RPMI8226 (cell line): ENCODE measurements around the gene CGB2.

ENCODE experiments used
- DNase-seq: peaks from one replicate; pipeline ENCODE4 v3.0.0-alpha.2; 2015

CGB2 gene

DNA sequence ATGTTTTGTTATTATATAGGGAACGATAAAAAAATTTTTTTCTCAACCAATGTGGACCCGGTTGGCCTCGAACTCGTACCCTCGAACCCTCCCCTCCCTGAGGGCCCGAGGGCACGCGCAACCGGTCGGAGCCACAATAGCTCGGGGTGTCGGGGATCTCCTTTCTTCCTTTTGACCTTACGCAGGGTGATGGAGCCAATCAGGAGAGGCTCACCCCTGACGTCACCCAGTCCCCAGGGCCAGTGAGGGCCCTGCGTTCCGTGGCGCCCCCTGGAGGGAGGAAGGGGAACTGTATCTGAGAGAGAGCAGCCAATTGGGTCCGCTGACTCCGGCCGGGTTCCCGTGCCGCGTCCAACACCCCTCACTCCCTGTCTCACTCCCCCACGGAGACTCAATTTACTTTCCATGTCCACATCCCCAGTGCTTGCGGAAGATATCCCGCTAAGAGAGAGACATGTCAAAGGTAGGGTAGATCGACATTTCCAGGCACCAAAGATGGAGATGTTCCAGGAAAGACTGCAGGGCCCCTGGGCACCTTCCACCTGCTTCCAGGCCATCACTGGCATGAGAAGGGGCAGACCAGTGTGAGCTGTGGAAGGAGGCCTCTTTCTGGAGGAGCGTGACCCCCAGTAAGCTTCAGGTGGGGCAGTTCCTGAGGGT is at the start of gene CGB2:
Gene CGB2 (plus strand): TSS at position 249 of the 660 bp plus-strand sequence. CDS start 206 bp downstream, at position 455.
- peak; percentile 40 for DNase-seq

DNA sequence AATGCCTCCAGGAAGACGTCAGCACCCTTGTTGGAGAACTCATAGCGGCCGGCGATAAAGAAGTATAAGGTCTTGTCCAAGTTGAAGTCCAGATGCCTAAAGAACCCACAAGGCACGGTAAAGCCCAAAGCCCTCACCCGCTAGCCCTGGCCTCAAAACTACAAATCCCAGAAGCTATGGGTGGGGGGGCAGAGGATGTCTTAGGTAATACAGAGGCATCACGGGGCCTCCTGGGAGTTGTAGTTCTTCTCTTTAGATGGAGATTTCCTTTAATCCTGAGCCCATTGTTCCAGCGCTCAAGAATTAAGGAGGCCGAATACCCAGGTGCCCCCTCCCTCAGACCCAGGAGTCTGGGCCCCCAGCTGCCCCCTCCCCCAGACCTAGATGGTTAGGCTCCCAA is 49.4 kb upstream of the CGB2 start:
- no peak for DNase-seq

DNA sequence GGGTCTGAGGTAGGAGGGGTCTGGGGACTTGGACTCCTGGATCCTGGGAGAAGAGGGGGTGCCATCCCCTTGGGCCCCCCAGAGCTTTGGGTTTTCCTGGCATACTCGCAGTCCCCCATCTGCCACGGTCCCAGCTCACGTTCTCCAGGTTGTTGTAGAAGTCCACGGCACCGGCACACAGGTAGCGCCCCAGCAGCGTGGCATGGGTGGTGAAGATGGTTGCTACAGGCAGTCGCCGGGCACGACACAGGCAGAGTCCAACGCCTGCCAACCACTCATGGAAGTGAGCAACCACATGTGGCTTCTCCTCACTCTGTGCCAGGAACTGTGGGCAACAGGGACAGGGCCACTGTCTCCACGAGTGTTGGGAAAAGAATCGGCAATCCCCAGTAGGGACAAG is 46.0 kb upstream of the CGB2 start:
- DNase-seq, result no peak

DNA sequence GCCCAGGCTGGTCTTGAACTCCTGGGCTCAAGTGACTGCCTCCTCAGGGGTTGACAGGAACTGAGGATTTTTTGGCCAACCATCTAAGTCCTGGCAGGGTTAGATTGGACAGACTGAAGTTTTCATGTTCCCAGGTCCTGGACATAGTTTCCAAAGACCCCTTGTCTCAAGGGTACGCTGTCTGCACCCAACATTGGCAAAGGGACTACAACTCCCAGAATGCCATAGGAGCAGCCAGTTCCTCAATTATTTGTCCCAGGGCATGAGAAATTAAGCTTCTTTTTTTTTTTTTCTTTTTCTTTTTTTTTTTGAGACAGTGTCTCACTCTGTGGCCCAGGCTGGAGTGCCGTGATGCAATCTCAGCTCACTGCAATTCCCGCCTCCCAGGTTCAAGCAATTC is 45.5 kb upstream of the CGB2 start:
- DNase-seq, result no peak

DNA sequence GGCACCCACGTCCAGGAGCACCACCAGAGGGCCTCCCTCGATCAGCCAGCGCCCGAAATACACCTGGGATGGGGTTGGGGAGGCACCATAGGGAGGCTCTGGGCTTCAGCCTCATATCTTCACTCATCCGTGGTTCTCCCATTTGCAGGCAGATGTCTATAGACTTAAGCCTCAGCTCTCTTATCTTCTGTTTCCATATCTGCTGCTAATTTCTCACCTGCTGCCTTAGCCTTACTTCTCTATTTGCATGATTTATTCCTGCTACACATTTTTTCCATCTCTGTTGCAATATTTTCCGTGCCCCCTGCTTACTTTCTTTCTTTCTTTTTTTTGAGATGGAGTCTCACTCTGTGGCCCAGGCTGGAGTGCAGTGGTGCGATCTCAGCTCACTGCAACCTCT is 44.4 kb upstream of the CGB2 start:
- DNase-seq, result no peak

DNA sequence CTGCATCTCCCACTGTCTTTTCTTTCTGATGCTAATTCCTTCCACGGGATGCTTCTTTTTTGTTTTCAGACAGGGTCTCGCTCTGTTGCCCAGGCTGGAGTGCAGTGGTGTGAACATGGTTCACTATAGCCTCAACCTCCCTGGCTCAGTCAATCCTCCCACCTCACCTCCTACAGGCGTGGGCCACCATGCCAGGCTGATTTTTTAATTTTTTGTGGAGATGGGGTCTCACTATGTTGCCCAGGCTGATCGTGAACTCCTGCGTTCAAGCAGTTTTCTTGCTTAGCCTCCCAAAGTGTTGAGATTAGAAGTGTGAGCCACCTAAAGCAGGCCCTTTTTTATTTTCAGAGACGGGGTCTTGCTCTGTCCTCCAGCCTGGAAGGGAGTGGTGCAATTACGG is 43.4 kb upstream of the CGB2 start:
- no peak for DNase-seq

DNA sequence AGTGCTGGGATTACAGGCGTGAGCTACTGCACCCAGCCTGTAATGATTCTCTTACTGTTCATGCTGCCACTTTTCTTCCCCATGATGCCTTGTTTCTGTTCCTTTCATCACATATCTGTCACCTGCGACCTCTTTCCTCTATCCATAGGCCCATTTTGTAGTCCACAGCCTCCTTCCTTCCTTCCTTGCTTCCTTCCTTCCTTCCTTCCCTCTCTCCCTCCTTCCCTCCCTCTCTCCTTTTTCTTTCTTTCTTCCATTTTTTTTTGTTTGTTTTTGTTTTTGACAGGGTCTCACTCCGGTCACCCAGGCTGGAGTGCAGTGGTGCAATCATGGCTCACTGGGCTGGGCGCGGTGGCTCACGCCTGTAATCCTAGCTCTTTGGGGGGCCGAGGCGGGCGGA is 42.8 kb upstream of the CGB2 start:
- no peak for DNase-seq

DNA sequence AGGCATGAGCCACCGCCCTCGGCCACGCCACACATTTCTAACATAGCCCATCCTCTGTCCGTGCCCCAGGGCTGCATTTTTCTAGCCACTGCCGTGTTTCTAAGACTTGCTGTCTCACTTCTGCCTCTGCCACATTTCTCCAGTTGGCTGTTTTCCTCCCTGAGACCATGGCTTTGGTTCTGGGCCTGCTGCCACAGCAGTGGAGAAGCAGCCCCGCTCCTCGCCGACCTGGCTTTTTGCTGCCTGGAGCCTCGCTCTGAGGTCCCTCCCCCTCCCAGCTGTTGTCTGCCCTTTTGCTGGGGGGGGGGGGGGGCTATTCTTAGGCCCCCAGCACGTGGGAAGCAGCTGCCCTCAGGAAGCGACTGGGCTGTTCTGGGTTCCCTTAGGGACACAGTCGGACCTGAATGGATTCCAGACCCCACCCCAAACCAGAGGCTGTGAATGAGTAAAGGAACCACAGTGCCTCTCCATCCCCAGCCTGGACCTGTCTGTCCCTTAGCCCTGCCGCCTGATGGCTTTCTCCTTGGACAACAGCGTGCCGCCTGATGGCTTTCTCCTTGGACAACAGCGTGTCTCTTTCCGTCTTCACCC is 41.9 kb upstream of the CGB2 start:
- DNase-seq, result no peak

DNA sequence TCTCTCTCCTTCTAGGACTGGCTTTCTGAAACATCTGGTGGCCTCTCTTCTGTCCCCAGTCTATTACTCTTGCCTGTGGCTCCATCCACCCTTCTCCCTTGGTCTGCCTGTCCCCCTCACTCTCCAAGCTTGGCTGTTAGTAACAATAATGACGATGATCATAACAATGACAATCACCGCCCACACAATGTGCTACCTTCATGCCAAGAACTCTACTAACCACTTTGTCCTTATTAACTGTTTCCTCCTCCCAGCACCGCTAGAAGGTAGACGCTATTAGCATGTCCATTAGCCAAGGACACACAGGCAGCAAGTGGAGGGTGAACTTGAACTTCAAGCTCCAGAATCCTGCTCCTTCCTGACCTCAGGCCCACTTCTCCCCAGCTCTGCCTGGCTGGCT is 41.3 kb upstream of the CGB2 start:
- DNase-seq, result no peak

DNA sequence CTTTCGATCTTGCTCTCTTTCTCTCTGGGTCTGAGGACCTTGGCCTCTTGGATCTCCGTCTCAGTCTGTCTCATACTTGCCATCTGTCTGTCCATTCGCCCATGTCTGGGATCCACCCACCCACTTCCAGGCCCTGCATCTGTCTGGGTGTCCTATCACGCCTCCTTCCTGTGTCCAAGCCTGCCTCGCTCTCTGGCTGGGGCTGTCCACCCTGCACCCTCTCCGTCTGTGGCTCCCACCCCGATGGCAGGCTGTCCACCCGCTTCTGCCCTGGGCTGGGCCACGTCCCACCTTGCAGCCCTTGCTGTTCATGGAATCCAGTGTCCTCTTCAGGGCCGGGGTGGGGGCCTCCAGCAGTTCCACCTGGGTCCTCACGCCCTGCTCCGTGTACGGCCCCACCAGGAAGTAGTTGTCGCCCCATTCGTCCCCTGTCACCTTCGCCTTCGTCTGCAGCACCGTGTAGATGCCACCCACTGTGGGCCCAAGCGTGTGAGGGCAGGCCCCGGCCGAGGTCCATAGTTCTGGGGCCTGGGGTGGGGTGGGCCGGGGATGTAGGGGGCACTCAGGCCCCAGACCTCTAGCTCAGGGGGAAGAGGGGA is 40.6 kb upstream of the CGB2 start:
- no peak for DNase-seq

DNA sequence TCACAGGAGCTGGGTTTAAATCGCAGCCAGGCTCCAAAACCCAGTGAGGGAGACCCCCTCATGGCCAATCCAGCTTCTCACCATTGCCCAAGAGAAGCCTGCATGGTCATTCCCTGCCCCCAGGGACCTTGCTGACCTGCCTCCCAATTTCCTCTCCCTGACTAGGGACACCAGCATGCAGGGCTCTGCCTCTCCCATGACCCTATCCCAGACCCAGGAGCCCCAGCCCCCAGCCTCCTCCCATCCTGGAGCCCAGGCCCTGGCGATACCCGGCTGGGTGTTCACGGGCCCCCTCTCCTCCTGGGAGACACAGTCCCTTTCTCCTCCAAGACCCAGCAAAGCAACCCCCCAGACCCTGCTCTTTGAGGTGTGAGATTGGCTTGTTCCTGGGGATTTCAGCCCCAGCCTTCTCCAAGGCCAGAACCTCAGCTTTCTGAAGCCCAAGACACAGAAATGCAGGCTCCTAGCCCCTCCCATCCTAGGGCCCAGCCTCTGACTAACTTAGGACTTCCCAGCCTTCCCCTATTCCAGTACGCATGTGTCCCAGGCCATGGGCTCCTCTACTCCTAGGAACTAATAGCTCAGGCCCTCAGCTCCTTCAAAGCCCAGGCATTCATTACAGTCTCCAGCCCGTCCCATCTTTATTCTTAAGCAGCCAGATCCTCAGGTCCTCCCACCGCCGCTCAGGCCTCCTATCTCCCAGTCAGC is 39.7 kb upstream of the CGB2 start:
- no peak for DNase-seq

DNA sequence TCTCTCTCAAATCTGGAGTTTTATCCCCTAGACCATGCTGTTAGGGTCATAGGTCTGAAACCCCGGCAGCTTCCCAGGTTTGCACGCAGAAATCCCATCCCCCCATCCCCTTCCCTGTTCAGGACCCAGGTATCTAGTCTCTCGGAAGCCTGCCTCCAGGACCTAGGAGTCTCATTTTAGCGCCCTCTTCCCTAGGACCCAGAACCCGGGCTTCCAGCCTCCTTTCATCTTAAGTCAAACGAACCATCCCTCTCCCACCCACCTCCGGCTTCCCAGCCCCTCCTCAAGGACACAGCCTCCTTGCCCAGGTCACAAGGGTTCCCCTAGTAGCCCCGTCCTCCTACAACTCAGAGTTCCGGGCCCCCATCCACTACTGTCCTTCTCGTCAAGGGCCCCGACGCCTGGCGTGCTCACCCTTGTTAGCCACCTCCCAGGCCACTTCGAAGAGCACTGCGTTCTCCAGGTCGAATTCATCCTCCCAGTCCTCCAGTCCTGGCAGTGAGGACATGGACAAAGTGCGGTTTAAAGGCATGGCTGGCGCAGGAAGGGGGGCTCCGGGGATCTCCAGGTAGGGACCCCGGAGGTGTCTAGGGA is 39.0 kb upstream of the CGB2 start:
- DNase-seq, result no peak

DNA sequence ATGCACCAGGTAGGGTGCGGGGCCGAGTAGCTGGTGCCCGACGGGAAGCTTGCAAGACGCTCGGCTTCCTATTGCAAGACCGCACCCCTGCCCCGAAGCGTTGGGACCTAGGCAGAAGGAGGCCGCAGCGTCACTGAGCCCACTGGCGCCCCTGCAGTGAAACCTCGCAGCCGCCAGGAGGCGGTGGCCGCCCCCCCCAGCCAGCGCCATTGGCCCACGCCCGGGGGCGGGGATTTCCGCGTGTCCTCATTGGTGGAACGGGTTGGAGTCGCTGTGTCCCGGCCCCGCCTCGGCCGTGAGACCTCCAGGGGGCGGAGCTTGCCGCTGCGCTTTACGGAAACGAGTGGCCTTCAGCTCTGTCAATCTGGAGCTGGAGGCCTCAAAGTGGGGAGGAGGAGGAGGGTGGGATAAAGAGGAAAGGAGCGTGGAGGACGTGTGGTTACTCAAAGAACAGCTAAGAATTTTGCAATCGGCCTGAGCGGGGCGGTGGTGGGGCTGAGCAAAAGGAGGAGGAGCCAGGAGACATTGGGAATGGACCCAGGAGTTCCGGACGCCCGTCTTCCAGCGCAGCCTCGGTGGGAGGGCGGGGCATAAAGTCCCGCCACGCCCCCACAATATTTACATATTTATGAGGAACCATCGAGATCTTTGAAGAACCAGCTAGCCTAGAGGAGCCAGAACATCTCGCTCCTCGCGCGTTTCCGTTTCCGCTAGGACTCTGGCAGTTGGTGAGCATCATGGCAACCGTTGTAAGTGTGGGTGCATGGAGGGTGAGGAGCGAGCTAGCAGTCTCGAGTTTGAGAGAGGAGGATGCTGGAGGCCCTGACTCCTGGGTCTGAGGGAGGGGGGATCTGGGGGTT is 38.3 kb upstream of the CGB2 start, which contains the start of the genes GYS1 and RUVBL2:
Gene GYS1 (minus strand): TSS at position 135 of the 860 bp plus-strand sequence. CDS start 197 bp downstream, outside the sequence.
Gene RUVBL2 (plus strand): TSS at position 713 of the 860 bp plus-strand sequence. CDS start 25 bp downstream, at position 738.
- peak; percentile 98 for DNase-seq

DNA sequence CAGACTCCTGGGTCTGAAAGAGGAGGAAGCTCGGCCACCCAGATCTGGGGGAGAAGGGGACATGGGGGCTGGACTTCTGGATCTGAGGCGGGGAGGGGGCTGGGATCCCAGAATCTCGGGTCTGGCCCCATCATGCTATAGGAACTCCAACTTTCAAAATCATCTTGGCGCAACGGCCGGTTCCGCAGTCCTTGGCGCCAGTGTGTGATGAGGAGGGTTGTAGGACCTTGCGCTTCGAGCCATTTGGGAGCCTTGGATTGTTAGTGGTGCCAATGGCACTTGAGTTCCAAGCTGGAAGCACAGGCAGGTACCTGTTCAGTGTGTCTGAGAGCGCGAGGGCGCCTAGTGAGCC is 37.7 kb upstream of the CGB2 start:
- no peak for DNase-seq

DNA sequence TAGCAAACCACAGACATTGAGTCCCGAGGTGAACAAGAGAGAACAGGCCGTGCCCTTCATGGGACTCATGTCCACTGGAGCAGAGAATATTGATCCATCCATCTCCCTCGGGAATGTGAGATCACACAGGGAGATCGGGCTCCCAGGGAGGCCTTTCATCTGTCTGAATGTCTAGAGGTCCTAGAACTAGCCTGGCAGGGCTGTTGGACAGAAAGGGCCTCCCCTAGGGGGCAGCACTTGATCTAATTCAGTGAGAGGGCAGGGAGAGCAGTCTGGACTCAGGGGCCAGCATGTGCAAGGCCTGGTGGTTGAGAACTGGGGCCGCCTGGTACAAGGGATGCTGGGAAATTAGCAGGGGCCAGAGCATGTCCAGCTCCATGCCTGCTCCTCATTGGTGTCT is 33.7 kb upstream of the CGB2 start:
- peak; percentile 46 for DNase-seq

DNA sequence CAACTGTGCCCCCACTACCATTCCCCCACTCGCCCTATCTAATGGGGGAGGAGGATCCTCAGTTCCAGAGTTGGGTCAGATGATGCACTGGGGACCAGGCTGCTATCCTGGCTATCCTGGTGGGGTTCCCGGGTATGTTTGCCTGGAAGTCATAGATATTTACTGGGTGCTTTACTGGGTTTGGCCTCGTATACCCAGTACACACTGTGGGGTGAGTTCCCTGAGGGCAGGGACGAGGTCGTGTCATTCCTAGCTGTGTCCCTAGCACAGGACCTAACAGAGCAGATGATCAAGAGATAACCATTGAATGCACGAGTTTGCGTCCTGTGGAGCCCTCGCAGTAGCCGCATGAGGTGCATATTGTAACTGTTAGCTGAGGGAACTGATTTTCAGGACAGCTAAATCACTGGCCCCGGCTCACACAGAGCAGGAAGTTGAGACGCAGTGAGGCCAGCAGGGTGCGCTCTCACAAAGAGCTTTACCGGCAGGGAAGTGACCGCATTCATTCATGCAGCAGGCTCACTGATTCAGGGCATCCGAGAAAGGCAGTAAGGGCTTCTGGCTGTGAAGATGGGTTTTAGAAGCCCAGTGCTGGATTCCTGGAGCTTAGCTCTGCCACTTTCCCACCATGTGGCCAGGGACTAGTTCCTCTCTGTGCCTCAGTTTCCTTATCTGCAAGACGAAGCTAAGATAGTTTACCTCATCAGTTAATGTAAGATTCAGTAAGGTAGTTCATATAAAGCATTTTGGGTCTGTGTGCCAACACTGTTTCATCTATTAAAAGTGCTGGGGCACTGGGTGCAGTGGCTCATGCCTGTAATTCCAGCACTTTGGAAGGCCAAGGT is 32.0 kb upstream of the CGB2 start:
- peak; percentile 37 for DNase-seq

DNA sequence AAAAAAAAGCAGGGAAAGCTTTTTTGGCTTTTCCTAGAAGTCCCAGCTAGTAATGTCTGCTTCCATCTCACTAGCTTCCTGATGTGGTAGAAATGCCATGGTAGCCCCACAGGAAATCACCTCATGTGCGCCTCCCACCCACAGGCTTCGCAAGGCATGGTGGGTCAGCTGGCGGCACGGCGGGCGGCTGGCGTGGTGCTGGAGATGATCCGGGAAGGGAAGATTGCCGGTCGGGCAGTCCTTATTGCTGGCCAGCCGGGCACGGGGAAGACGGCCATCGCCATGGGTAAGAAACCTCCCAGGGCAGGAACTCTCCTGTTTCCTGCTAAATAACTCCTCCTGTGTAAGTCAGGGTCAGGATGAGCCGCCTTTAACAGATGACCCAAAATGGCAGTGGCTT is 27.6 kb upstream of the CGB2 start:
- no peak for DNase-seq

DNA sequence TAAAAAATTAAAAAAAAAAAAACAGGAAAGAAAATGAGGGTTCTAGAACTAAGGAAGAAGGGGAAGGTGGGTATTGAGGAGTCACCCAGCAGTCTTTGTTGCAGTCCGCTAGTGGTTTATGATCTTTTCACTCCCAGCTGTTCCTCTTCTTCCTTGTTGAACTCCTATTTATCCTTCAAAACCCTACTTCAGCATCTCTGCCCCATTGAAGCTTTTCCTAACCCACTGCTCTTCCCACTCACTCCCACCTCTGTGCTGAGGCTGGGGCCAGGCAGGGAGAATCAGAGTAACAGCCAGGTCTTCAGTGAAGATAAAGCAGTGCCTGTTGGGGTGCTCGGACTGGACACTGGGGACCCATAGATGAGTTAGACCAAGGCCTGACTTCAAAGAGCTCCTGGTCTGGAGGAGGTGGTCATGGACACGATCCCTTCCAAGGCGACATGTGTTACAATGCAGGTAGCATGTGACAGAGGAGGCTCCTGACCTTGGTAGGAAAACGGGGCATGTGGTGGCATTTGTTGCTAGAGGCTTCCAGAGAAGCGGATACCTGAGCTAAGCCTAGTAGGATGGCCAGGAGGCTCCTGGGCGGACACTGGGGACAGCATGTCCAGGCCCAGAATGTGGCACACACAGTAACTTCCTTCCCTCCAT is 26.6 kb upstream of the CGB2 start:
- DNase-seq, result no peak

DNA sequence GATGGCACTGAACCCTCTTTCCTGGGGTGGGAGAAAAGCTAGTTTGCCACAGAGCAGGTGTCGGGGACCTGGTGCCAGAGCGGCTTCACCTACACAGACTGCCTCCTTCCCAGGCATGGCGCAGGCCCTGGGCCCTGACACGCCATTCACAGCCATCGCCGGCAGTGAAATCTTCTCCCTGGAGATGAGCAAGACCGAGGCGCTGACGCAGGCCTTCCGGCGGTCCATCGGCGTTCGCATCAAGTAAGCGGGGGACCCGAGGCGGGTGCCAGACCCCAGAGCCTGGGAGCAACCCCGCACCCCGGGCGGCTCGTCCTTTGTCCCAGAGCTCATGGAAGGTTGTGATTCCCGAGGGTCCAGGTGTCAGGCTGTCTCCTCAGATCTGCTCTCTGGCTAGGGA is 24.8 kb upstream of the CGB2 start:
- DNase-seq, result no peak

DNA sequence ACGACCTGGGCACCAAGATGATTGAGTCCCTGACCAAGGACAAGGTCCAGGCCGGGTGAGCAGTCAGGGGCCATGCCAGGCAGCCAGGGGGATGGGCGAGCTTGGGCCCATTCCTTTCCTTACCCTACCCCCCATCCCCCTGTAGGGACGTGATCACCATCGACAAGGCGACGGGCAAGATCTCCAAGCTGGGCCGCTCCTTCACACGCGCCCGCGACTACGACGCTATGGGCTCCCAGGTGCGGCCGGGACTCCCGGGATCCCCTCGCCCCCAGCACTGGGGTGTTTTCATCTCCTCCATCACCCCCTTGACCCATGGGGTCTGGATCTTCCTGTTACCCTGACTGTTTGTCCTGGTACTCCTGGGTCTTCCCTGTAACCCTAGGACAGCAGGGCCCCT is 21.9 kb upstream of the CGB2 start:
- DNase-seq, result no peak

DNA sequence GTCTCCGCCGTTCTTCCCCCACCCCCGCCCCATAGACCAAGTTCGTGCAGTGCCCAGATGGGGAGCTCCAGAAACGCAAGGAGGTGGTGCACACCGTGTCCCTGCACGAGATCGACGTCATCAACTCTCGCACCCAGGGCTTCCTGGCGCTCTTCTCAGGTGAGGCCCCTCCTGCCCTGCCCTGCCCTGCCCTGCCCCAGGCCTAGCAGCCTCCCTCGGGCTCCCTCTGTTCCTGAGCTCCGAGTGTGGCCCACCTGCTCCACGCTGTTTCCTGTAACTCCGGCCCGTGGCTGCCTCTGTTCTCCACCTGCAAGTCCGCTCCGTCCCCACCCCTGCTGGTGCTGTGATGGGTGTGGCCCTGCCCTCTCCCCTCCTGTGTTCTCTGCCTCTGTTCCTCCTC is 21.2 kb upstream of the CGB2 start:
- DNase-seq, result no peak
